Astrocyte (in vitro differentiated cells and primary cell): ENCODE results near the gene MMP21. TPM values are rescaled to one million over a fixed set of nuclear protein-coding genes. Genes with fewer than 3 reads are reported as not detected.

ENCODE experiments used
- DNase-seq: peaks from one replicate; pipeline ENCODE4 v3.0.0-alpha.2; 2010; ENCODE audit warnings: low read depth
- FAIRE-seq: peaks from 2 replicates; lab custom pipeline; 2011; peaks lifted over from hg19 to GRCh38; lab: Jason Lieb, UNC
- H2AFZ ChIP-seq: 2 replicates; pipeline ENCODE4 v1.6.0; 2012; ENCODE audit warnings: low read depth, low read length, inconsistent platforms
- H3K27ac ChIP-seq: 2 replicates; pipeline ENCODE4 v1.5.1; 2011; ENCODE audit warnings: low read depth, low read length, inconsistent platforms
- H3K27me3 ChIP-seq: 2 replicates; pipeline ENCODE4 v1.6.0; 2011; ENCODE audit warnings: low read length, inconsistent platforms; ENCODE audit not compliant: insufficient read depth
- H3K36me3 ChIP-seq: 2 replicates; pipeline ENCODE4 v1.5.1; 2011; ENCODE audit warnings: low read length, inconsistent platforms; ENCODE audit not compliant: insufficient read depth
- H3K4me1 ChIP-seq: 2 replicates; pipeline ENCODE4 v1.5.1; 2011; ENCODE audit warnings: low read length, inconsistent platforms; ENCODE audit not compliant: insufficient read depth
- H3K4me2 ChIP-seq: 2 replicates; pipeline ENCODE4 v1.6.0; 2012; ENCODE audit warnings: low read length, inconsistent platforms
- H3K4me3 ChIP-seq: 2 replicates; pipeline ENCODE4 v1.5.1; 2011; ENCODE audit warnings: low read depth, mild to moderate bottlenecking, low read length, inconsistent platforms; ENCODE audit not compliant: insufficient read depth
- H3K79me2 ChIP-seq: 2 replicates; pipeline ENCODE4 v1.6.0; 2012; ENCODE audit warnings: mild to moderate bottlenecking, low read length, inconsistent platforms; ENCODE audit not compliant: insufficient read depth
- H3K9ac ChIP-seq: 2 replicates; pipeline ENCODE4 v1.6.0; 2012; ENCODE audit warnings: mild to moderate bottlenecking, low read length, inconsistent platforms
- H3K9me3 ChIP-seq: 2 replicates; pipeline ENCODE4 v1.5.1; 2012; ENCODE audit warnings: low read depth, mild to moderate bottlenecking, low read length, inconsistent platforms; ENCODE audit not compliant: insufficient read depth
- H4K20me1 ChIP-seq: 2 replicates; pipeline ENCODE4 v1.6.0; 2012; ENCODE audit warnings: low read length, inconsistent platforms; ENCODE audit not compliant: insufficient read depth
- H3K27ac Mint-ChIP-seq: one replicate; pipeline ENCODE4 v1.8.0; 2021; ENCODE audit warnings: mild to moderate bottlenecking, mixed read lengths; ENCODE audit not compliant: unreplicated experiment
- H3K27me3 Mint-ChIP-seq: one replicate; pipeline ENCODE4 v1.8.0; 2021; ENCODE audit warnings: low read depth, mixed read lengths; ENCODE audit not compliant: unreplicated experiment
- H3K36me3 Mint-ChIP-seq: one replicate; pipeline ENCODE4 v1.8.0; 2021; ENCODE audit warnings: low read depth, mixed read lengths; ENCODE audit not compliant: unreplicated experiment
- H3K4me1 Mint-ChIP-seq: one replicate; pipeline ENCODE4 v1.8.0; 2021; ENCODE audit warnings: low read depth, mixed read lengths; ENCODE audit not compliant: unreplicated experiment
- H3K4me3 Mint-ChIP-seq: one replicate; pipeline ENCODE4 v1.8.0; 2021; ENCODE audit warnings: mild to moderate bottlenecking, moderate library complexity, mixed read lengths; ENCODE audit not compliant: unreplicated experiment
- H3K9me3 Mint-ChIP-seq: one replicate; pipeline ENCODE4 v1.8.0; 2021; ENCODE audit warnings: mild to moderate bottlenecking, mixed read lengths; ENCODE audit not compliant: unreplicated experiment
- EZH2 ChIP-seq: IDR thresholded peaks from 2 replicates; pipeline ENCODE4 v1.6.1; 2012; ENCODE audit warnings: mild to moderate bottlenecking, low read length, inconsistent platforms; ENCODE audit not compliant: insufficient read depth
- total RNA-seq: library from RNA; stranded (reverse); gene quantifications from 2 replicates; pipeline ENCODE4 v1.2.1, GENCODE V29; 2021
- TF ChIP-seq, protein P1 (sequence below): IDR thresholded peaks from 2 replicates; pipeline ENCODE4 v1.5.1; 2011; ENCODE audit warnings: low read depth, mild to moderate bottlenecking, inconsistent platforms, low read length, moderate library complexity; ENCODE audit not compliant: insufficient read depth

MMP21 gene
- total RNA-seq, 1 donor from 2014 or later: not detected

DNA sequence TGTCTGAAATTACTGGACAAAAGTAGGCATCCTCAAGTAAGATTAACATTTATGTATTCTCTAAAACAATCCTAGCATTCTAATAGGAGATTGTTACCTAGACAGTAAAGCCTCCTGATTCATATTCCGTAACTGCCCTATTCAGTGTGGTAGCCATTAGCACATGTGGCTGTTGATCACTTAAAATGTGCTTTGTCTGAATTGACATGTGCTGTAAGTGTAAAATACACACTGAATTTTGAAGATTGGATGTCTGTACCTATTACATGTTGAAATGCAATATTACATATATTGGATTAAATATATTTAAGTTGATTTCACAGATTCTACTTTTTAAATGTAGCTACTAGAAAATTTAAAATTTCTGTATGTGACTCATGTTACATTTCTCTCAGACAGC is 41.5 kb downstream of the MMP21 start:
- DNase-seq (no peak), FAIRE-seq (no peak)
- H3K27ac Mint-ChIP-seq: no peak overlapping the region
- peaks cover 16% of the 10 kb centered on the region for H3K36me3 Mint-ChIP-seq
- Histone ChIP-seq H3K9me3 (no peaks in the 10 kb centered on the region), H3K27ac (no peak overlapping the region), H3K4me3 (no peak overlapping the region), H3K36me3 (peaks cover 89% of the 10 kb centered on the region), H3K9ac (no peak overlapping the region), H3K4me1 (no peaks in the 10 kb centered on the region), H3K79me2 (no peaks in the 10 kb centered on the region), H3K4me2 (no peak overlapping the region), H3K27me3 (no peaks in the 10 kb centered on the region), H2AFZ (no peak overlapping the region), H4K20me1 (peaks cover 22% of the 10 kb centered on the region)
- no peaks in the 10 kb centered on the region for H3K27me3 Mint-ChIP-seq
- H3K9me3 Mint-ChIP-seq: no peaks in the 10 kb centered on the region
- H3K4me3 Mint-ChIP-seq: no peak overlapping the region
- no peak for TF ChIP-seq EZH2
- TF ChIP-seq, protein P1, sequence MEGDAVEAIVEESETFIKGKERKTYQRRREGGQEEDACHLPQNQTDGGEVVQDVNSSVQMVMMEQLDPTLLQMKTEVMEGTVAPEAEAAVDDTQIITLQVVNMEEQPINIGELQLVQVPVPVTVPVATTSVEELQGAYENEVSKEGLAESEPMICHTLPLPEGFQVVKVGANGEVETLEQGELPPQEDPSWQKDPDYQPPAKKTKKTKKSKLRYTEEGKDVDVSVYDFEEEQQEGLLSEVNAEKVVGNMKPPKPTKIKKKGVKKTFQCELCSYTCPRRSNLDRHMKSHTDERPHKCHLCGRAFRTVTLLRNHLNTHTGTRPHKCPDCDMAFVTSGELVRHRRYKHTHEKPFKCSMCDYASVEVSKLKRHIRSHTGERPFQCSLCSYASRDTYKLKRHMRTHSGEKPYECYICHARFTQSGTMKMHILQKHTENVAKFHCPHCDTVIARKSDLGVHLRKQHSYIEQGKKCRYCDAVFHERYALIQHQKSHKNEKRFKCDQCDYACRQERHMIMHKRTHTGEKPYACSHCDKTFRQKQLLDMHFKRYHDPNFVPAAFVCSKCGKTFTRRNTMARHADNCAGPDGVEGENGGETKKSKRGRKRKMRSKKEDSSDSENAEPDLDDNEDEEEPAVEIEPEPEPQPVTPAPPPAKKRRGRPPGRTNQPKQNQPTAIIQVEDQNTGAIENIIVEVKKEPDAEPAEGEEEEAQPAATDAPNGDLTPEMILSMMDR: no peak
- H3K4me1 Mint-ChIP-seq: no peaks in the 10 kb centered on the region

DNA sequence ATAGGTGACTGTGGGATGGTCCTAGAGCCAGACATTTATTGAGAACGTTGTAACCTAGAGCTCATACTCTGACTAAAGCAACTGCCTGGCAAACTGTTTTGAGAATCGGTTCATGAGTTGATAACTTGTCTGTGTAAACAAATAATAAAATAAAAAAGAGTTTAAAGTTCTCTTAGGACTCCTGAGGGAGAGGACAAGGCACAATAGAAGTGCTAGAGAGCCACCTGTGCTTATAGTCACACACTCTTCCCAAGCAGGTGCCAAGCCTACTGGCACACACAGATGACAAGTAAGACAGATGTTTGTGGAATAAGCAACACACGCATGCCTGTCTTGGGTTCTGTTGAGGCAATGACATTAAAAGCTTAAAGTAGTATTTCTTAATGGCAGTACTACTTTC is 48.2 kb downstream of the MMP21 start:
- Histone ChIP-seq H3K4me2 (no peak overlapping the region), H4K20me1 (peaks cover 8% of the 10 kb centered on the region), H3K9me3 (no peaks in the 10 kb centered on the region), H3K4me1 (no peaks in the 10 kb centered on the region), H3K9ac (no peak overlapping the region), H3K27ac (no peak overlapping the region), H3K79me2 (peaks cover 4% of the 10 kb centered on the region), H3K36me3 (peaks cover 83% of the 10 kb centered on the region), H2AFZ (no peak overlapping the region), H3K4me3 (no peak overlapping the region), H3K27me3 (no peaks in the 10 kb centered on the region)
- Mint-ChIP-seq H3K4me1 (no peaks in the 10 kb centered on the region), H3K9me3 (no peaks in the 10 kb centered on the region), H3K27ac (no peak overlapping the region), H3K36me3 (peaks cover 20% of the 10 kb centered on the region), H3K27me3 (no peaks in the 10 kb centered on the region), H3K4me3 (no peak overlapping the region)
- TF ChIP-seq EZH2: no peak
- TF ChIP-seq, protein P1: no peak
- FAIRE-seq (no peak), DNase-seq (no peak)

DNA sequence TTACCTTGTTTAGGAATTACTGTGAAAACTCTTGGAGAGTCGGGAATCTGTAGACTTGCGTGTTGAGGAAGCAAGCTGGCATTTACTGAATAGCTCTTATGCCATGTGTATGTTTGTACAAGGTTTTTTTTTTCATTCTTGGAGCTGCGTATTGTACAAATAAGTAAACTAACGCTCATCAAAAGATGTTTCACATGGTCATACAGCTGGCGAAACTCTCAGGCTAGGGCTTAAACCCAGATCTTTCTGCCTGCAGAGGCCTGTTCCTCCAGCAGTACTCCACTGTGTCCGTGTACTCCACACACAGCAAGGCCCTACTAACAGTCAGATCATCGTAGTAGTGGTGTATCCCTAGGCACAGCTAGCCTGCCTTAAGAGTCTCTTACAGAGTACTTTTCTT is 48.7 kb downstream of the MMP21 start:
- H3K36me3 ChIP-seq: peaks cover 83% of the 10 kb centered on the region
- no peak overlapping the region for H3K27ac Mint-ChIP-seq
- TF ChIP-seq EZH2: no peak
- TF ChIP-seq, protein P1: no peak

More for the DNA sequence above, 48.7 kb downstream of the MMP21 start:
- Histone ChIP-seq H4K20me1 (peaks cover 3% of the 10 kb centered on the region), H3K27ac (no peak overlapping the region), H3K4me3 (no peak overlapping the region), H3K4me1 (no peaks in the 10 kb centered on the region), H3K4me2 (no peak overlapping the region), H2AFZ (no peak overlapping the region), H3K27me3 (no peaks in the 10 kb centered on the region), H3K9ac (no peak overlapping the region), H3K79me2 (peaks cover 4% of the 10 kb centered on the region), H3K9me3 (no peaks in the 10 kb centered on the region)
- DNase-seq (no peak), FAIRE-seq (no peak)
- H3K36me3 Mint-ChIP-seq: peaks cover 18% of the 10 kb centered on the region
- H3K9me3 Mint-ChIP-seq: no peaks in the 10 kb centered on the region
- no peak overlapping the region for H3K4me3 Mint-ChIP-seq
- no peaks in the 10 kb centered on the region for H3K27me3 Mint-ChIP-seq
- H3K4me1 Mint-ChIP-seq: no peaks in the 10 kb centered on the region
